ENCODE results near the gene DEXI. TPM values are rescaled to one million over a fixed set of nuclear protein-coding genes. Genes with fewer than 3 reads are reported as not detected.

The DEXI gene
- total and polyA plus RNA-seq, 2 of the 13 experiments (the other 11 are each of a cell fraction or from before 2014, with no cell fraction given) = 51.5 to 70.4 TPM

DNA sequence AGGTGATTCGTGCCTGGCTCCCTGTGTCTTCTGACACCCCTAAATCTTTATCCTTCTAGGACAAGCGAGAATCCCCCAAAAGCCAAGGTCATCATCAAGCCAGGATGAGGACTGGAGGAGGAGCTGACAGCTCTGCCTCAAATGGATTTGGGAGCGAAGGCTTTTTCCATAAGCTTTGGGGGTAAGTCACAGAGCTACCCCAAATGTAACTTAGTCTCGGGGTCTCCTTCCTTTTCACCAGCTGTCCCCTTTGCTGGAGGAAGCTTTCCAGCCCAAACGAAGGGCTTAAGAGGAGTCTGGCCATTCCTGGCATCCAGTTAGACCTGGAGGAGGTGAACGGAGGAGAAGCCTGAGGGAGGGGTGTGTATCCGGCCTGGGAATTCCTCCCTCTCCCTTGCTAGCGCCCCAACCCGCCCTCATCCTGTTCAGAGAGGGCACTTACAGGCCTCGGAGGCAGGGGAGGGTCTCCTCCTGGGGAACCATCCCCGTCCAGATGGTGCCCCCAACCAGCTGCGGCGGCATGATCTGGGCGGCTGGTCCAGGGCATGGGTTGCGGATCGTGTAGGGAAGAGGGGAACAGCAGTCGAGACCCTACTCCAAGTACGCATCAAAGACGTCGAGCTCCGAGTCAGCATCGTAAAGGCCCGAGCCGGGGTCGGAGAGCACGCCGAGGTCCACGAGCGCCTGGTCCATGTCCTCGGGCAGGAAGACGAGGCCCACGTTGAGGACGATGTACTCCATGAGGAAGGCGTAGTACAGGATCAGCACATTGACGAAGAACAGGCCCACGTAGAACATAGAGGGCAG is 938 bp downstream of the DEXI start (continued):
- TF ChIP-seq MAF1 (CRISPR knock-in tag; IDR thresholded peaks at IDR 0.05; ENCODE audit: borderline replicate concordance) = peak; percentile 68; the same call in 1 of the 2 replicates
- no peak for TF ChIP-seq WIZ (CRISPR knock-in tag; IDR thresholded peaks at IDR 0.05)
- TF ChIP-seq KDM1A (CRISPR knock-in tag; IDR thresholded peaks at IDR 0.05) = no peak
- no peak for TF ChIP-seq REPIN1 (CRISPR knock-in tag; IDR thresholded peaks at IDR 0.05; ENCODE audit: borderline replicate concordance, low read depth)
- no peak for TF ChIP-seq ZNF24 (IDR thresholded peaks at IDR 0.05)
- TF ChIP-seq NR3C1 (CRISPR knock-in tag; IDR thresholded peaks at IDR 0.05) = no peak
- no peak for TF ChIP-seq ZNF468 (CRISPR knock-in tag; IDR thresholded peaks at IDR 0.05)
- peak; percentile 22; the same call in 1 of the 2 replicates for TF ChIP-seq PATZ1 (CRISPR knock-in tag; IDR thresholded peaks at IDR 0.05)
- TF ChIP-seq, protein P1, sequence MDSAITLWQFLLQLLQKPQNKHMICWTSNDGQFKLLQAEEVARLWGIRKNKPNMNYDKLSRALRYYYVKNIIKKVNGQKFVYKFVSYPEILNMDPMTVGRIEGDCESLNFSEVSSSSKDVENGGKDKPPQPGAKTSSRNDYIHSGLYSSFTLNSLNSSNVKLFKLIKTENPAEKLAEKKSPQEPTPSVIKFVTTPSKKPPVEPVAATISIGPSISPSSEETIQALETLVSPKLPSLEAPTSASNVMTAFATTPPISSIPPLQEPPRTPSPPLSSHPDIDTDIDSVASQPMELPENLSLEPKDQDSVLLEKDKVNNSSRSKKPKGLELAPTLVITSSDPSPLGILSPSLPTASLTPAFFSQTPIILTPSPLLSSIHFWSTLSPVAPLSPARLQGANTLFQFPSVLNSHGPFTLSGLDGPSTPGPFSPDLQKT (CRISPR knock-in tag; IDR thresholded peaks at IDR 0.05; ENCODE audit: borderline replicate concordance) = no peak
- TF ChIP-seq, protein P2, sequence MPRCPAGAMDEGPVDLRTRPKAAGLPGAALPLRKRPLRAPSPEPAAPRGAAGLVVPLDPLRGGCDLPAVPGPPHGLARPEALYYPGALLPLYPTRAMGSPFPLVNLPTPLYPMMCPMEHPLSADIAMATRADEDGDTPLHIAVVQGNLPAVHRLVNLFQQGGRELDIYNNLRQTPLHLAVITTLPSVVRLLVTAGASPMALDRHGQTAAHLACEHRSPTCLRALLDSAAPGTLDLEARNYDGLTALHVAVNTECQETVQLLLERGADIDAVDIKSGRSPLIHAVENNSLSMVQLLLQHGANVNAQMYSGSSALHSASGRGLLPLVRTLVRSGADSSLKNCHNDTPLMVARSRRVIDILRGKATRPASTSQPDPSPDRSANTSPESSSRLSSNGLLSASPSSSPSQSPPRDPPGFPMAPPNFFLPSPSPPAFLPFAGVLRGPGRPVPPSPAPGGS (CRISPR knock-in tag; IDR thresholded peaks at IDR 0.05) = no peak
- no peak for TF ChIP-seq MEIS2 (CRISPR knock-in tag; IDR thresholded peaks at IDR 0.05)
- TF ChIP-seq ZNF546 (CRISPR knock-in tag; conservative IDR thresholded peaks at IDR 0.05) = 0 out of 2 replicates have a peak, but pooled peaks have one; percentile 29
- TF ChIP-seq ZNF619 (CRISPR knock-in tag; IDR thresholded peaks at IDR 0.05) = no peak; the same call in 1 of the 2 replicates
- TF ChIP-seq ETV6 (CRISPR knock-in tag; conservative IDR thresholded peaks at IDR 0.05) = no peak
- no peak for TF ChIP-seq ZNF883 (CRISPR knock-in tag; IDR thresholded peaks at IDR 0.05; ENCODE audit: not compliant biosample characterization)
- no peak for TF ChIP-seq CBX5 (CRISPR knock-in tag; IDR thresholded peaks at IDR 0.05; ENCODE audit: borderline replicate concordance)
- TF ChIP-seq ZNF224 (CRISPR knock-in tag; IDR thresholded peaks at IDR 0.05) = peak; percentile 36; the same call in 1 of the 2 replicates
- no peak for TF ChIP-seq NCOA1 (CRISPR knock-in tag; IDR thresholded peaks at IDR 0.05)
- no peak for TF ChIP-seq MAFK (conservative IDR thresholded peaks at IDR 0.05 in 1 of 2, IDR thresholded peaks at IDR 0.05 in 1 of 2; ENCODE audit: low read length in 2 of 2)
- no peak for TF ChIP-seq ZC3H13 (CRISPR knock-in tag; IDR thresholded peaks at IDR 0.05)
- TF ChIP-seq TCF7 (IDR thresholded peaks at IDR 0.05; ENCODE audit: low read depth) = no peak
- TF ChIP-seq ZNF768 (CRISPR knock-in tag; IDR thresholded peaks at IDR 0.05) = peak; percentile 61
- TF ChIP-seq SNAPC2 (CRISPR knock-in tag; IDR thresholded peaks at IDR 0.05) = no peak
- TF ChIP-seq, protein P3, sequence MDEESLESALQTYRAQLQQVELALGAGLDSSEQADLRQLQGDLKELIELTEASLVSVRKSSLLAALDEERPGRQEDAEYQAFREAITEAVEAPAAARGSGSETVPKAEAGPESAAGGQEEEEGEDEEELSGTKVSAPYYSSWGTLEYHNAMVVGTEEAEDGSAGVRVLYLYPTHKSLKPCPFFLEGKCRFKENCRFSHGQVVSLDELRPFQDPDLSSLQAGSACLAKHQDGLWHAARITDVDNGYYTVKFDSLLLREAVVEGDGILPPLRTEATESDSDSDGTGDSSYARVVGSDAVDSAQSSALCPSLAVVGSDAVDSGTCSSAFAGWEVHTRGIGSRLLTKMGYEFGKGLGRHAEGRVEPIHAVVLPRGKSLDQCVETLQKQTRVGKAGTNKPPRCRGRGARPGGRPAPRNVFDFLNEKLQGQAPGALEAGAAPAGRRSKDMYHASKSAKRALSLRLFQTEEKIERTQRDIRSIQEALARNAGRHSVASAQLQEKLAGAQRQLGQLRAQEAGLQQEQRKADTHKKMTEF (CRISPR knock-in tag; IDR thresholded peaks at IDR 0.05) = no peak
- no peak for TF ChIP-seq ZNF550 (CRISPR knock-in tag; IDR thresholded peaks at IDR 0.05; ENCODE audit: borderline replicate concordance)
- no peak for TF ChIP-seq PAWR (CRISPR knock-in tag; IDR thresholded peaks at IDR 0.05; ENCODE audit: borderline replicate concordance)
